ENCODE measurements around the gene NBEA.
"Not testable (repeated sequence)": the region's sequence is repeated elsewhere in the genome, so short reads cannot be mapped to it uniquely, and the experiment has no call there.

NBEA gene

GRCh38 chr13:35598233-35598632 lies 656.2 kb downstream of the NBEA start:
- no peak for DNase-seq

GRCh38 chr13:35598790-35599369 lies 656.8 kb downstream of the NBEA start:
- DNase-seq: no peak

GRCh38 chr13:35599384-35599783 lies 657.3 kb downstream of the NBEA start:
- no peak for DNase-seq

GRCh38 chr13:35600137-35600536 lies 658.1 kb downstream of the NBEA start:
- DNase-seq: no peak

GRCh38 chr13:35603593-35604285 lies 661.7 kb downstream of the NBEA start:
- no peak for DNase-seq

GRCh38 chr13:35614666-35615065 lies 672.6 kb downstream of the NBEA start:
- no peak for DNase-seq

- DNase-seq: no peak
These were observed 675.4 kb downstream of the NBEA start for GRCh38 chr13:35617420-35617819.

GRCh38 chr13:35618565-35619083 lies 676.6 kb downstream of the NBEA start:
- DNase-seq: no peak

GRCh38 chr13:35621989-35622388 lies 679.9 kb downstream of the NBEA start:
- DNase-seq: no peak

- no peak for DNase-seq
These were observed 687.0 kb downstream of the NBEA start for GRCh38 chr13:35629026-35629425.

- DNase-seq: no peak
These were observed 688.6 kb downstream of the NBEA start for GRCh38 chr13:35630551-35631275.

GRCh38 chr13:35631666-35632065 lies 689.6 kb downstream of the NBEA start:
- no peak for DNase-seq

- no peak for DNase-seq
These were observed 701.6 kb downstream of the NBEA start for GRCh38 chr13:35643625-35644024.

- no peak for DNase-seq
These were observed 704.1 kb downstream of the NBEA start for GRCh38 chr13:35646056-35646774.

GRCh38 chr13:35648201-35648600 lies 706.1 kb downstream of the NBEA start:
- no peak for DNase-seq

GRCh38 chr13:35649162-35649561 lies 707.1 kb downstream of the NBEA start:
- no peak for DNase-seq

GRCh38 chr13:35659796-35660195 lies 717.7 kb downstream of the NBEA start:
- DNase-seq: no peak

GRCh38 chr13:35664747-35665146 lies 722.7 kb downstream of the NBEA start:
- no peak for DNase-seq

- DNase-seq: no peak
These were observed 727.3 kb downstream of the NBEA start for GRCh38 chr13:35669321-35669720.

- no peak for DNase-seq
These were observed 730.5 kb downstream of the NBEA start for GRCh38 chr13:35672611-35673010.

GRCh38 chr13:35675651-35676050 lies 733.6 kb downstream of the NBEA start:
- no peak for DNase-seq

- not testable (repeated sequence) for DNase-seq
These were observed 735.8 kb downstream of the NBEA start for GRCh38 chr13:35677863-35678262.

- DNase-seq: no peak
These were observed 739.6 kb downstream of the NBEA start for GRCh38 chr13:35681685-35682084.

Measured in CD4-positive, alpha-beta T cell treated with Interleukin-17A for 4 hours (primary cell).